Progenitor cell of endocrine pancreas (in vitro differentiated cells): ENCODE results near the gene SCN3A. TPM values are rescaled to one million over a fixed set of nuclear protein-coding genes. Genes with fewer than 3 reads are reported as not detected.

Experiments
- DNase-seq: peaks from one replicate; pipeline ENCODE4 v3.0.0; 2021; ENCODE audit warnings: low spot score; ENCODE audit not compliant: unreplicated experiment
- H3K27ac Mint-ChIP-seq: 2 replicates; pipeline ENCODE4 v1.8.0; 2021; ENCODE audit warnings: mild to moderate bottlenecking, moderate library complexity, mixed read lengths
- H3K27me3 Mint-ChIP-seq: 2 replicates; pipeline ENCODE4 v1.8.0; 2021; ENCODE audit warnings: mixed read lengths
- H3K36me3 Mint-ChIP-seq: 2 replicates; pipeline ENCODE4 v1.8.0; 2022; ENCODE audit warnings: mixed read lengths; ENCODE audit not compliant: insufficient read depth
- H3K4me1 Mint-ChIP-seq: 2 replicates; pipeline ENCODE4 v1.8.0; 2021; ENCODE audit warnings: low read depth, mixed read lengths
- H3K4me3 Mint-ChIP-seq: 2 replicates; pipeline ENCODE4 v1.8.0; 2021; ENCODE audit warnings: low read depth, mild to moderate bottlenecking, moderate library complexity, mixed read lengths
- H3K9me3 Mint-ChIP-seq: 2 replicates; pipeline ENCODE4 v1.8.0; 2021; ENCODE audit warnings: low read depth, mixed read lengths
- total RNA-seq: library from RNA; stranded (reverse); gene quantifications from 2 replicates; pipeline ENCODE4 v1.2.1, GENCODE V29; 2021
- TF ChIP-seq, protein P1 (sequence below): fragments of 200-600 bp; sonication (generic); IDR thresholded peaks from one replicate; pipeline ENCODE4 v1.5.0; 2021; ENCODE audit warnings: antibody characterized with exemption, mild to moderate bottlenecking; ENCODE audit not compliant: unreplicated experiment

Gene SCN3A
- total RNA-seq, 1 donor from 2014 or later, result 4.7 TPM

DNA sequence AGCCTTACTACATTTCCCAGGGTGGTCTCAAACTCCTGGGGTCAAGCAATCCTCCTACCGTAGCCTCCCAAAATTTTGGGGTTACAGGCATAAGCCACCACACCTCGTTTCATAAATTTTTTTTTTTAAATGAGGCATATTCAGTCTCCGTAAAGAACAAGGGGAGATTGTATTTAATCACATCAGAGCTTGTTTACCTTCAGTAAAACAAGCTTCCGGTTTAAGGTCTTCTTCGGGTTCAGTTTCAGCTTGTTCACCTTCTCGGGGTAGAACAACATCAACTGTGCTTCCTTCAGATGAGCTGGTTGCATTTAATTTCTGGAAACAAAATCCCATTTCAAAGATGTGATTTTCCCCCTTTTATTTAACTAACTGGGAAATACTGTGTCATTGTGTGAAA is 88.6 kb downstream of the SCN3A start:
- DNase-seq, result no peak
- Mint-ChIP-seq H3K9me3 (peaks cover 3% of the 10 kb centered on the region), H3K27me3 (no peaks in the 10 kb centered on the region), H3K27ac (no peak overlapping the region), H3K4me3 (no peak overlapping the region), H3K36me3 (peaks cover 2% of the 10 kb centered on the region), H3K4me1 (peaks cover 30% of the 10 kb centered on the region)
- TF ChIP-seq, protein P1, sequence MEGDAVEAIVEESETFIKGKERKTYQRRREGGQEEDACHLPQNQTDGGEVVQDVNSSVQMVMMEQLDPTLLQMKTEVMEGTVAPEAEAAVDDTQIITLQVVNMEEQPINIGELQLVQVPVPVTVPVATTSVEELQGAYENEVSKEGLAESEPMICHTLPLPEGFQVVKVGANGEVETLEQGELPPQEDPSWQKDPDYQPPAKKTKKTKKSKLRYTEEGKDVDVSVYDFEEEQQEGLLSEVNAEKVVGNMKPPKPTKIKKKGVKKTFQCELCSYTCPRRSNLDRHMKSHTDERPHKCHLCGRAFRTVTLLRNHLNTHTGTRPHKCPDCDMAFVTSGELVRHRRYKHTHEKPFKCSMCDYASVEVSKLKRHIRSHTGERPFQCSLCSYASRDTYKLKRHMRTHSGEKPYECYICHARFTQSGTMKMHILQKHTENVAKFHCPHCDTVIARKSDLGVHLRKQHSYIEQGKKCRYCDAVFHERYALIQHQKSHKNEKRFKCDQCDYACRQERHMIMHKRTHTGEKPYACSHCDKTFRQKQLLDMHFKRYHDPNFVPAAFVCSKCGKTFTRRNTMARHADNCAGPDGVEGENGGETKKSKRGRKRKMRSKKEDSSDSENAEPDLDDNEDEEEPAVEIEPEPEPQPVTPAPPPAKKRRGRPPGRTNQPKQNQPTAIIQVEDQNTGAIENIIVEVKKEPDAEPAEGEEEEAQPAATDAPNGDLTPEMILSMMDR, result no peak

DNA sequence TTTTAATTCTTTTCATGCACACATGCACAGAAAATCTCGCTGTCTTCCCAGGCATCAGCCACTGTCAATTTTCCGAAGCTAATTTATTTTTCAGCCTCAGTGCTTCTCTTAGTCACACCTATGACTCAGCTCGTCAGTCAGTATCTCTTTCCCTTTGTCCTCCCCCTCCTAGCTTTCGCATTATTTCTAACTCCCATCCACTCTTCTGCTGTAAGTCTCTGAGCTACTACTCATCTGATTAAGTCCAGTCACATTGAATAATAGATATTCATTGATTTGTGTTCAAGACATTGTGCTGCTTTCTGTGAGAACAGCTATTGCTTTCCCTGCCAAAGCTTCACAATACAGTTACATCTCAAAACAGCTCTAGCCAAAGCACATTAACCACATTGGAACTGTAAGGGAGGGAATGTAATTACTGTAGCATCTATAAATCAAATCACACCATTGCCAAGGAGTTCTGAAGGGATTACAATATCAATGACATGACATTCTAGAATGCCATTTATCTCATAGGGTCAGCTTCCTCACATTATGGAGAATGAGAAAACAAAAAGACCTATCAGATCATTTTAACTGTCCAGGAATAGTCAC is 89.4 kb downstream of the SCN3A start:
- DNase-seq, result no peak
- Mint-ChIP-seq H3K36me3 (peaks cover 2% of the 10 kb centered on the region), H3K27me3 (no peaks in the 10 kb centered on the region), H3K27ac (no peak overlapping the region), H3K4me3 (no peak overlapping the region), H3K9me3 (peaks cover 4% of the 10 kb centered on the region), H3K4me1 (peaks cover 36% of the 10 kb centered on the region)
- TF ChIP-seq, protein P1, result no peak

- Mint-ChIP-seq H3K9me3 (peaks cover 6% of the 10 kb centered on the region), H3K4me1 (peaks cover 37% of the 10 kb centered on the region), H3K4me3 (no peak overlapping the region), H3K27ac (no peak overlapping the region), H3K36me3 (peaks cover 2% of the 10 kb centered on the region), H3K27me3 (no peaks in the 10 kb centered on the region)
- TF ChIP-seq, protein P1, result no peak
- no peak for DNase-seq
Measured at GRCh38 chr2:165113414-165113813, 90.4 kb downstream of the SCN3A start.

GRCh38 chr2:165112789-165113188 is 91.1 kb downstream of the SCN3A start:
- Mint-ChIP-seq H3K36me3 (peaks cover 2% of the 10 kb centered on the region), H3K9me3 (peaks cover 6% of the 10 kb centered on the region), H3K4me3 (no peak overlapping the region), H3K4me1 (peaks cover 37% of the 10 kb centered on the region), H3K27me3 (no peaks in the 10 kb centered on the region), H3K27ac (no peak overlapping the region)
- no peak for DNase-seq
- TF ChIP-seq, protein P1, result no peak

DNA sequence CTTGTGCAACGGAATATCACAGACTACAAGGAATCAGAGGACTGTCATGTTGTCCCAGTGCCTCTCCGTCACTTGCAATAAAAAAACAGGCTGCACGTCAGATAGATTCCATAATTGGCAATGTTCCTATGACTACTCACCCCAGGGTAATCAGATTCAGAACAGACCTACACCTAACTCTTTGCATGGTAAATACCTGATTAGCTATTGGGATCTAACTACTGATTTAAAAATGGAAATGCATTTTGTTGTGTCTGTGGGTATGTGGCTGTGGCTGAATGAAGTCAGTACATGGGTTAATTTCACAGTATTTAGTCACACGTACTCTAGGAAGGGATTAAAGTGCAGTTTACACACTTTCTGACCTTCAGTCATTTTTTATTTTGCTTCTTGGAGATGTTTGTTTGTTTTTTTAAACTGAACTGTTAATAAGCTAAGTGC is 91.7 kb downstream of the SCN3A start:
- TF ChIP-seq, protein P1, result no peak
- H3K9me3 Mint-ChIP-seq, result peaks cover 6% of the 10 kb centered on the region
- no peaks in the 10 kb centered on the region for H3K27me3 Mint-ChIP-seq
- no peak for DNase-seq
- H3K4me3 Mint-ChIP-seq, result no peak overlapping the region
- peaks cover 2% of the 10 kb centered on the region for H3K36me3 Mint-ChIP-seq
- no peak overlapping the region for H3K27ac Mint-ChIP-seq
- H3K4me1 Mint-ChIP-seq, result peaks cover 37% of the 10 kb centered on the region
